SK-N-SH treated with all-trans-retinoic acid at 6 μM for 48 hours (cell line): ENCODE results near the gene KAT2B.

ENCODE experiments used
- CREB5 ChIP-seq: fragments of 250-450 bp; sonication (Bioruptor Pico); IDR thresholded peaks from 2 replicates; pipeline ENCODE4 v1.5.1; 2020; ENCODE audit warnings: low read depth, mild to moderate bottlenecking, moderate library complexity
- PATZ1 ChIP-seq: fragments of 250-450 bp; sonication (Bioruptor Pico); IDR thresholded peaks from 2 replicates; pipeline ENCODE4 v1.8.0; 2020; ENCODE audit warnings: mild to moderate bottlenecking, moderate library complexity, borderline replicate concordance
- ZFP3 ChIP-seq: fragments of 250-450 bp; sonication (Bioruptor Pico); IDR thresholded peaks from 2 replicates; pipeline ENCODE4 v1.5.0; 2020; ENCODE audit warnings: mild to moderate bottlenecking, moderate library complexity

GRCh38 chr3:20083953-20084352 is 43.7 kb downstream of the KAT2B start:
- TF ChIP-seq CREB5 (CRISPR knock-in tag) (no peak), PATZ1 (CRISPR knock-in tag) (no peak), ZFP3 (CRISPR knock-in tag) (no peak)
